Body of pancreas (tissue), 4 donors: Measurements from ENCODE around the gene HLA-B. TPM values are rescaled to one million over a fixed set of nuclear protein-coding genes. Genes with fewer than 3 reads are reported as not detected.
A peak's percentile ranks its signal among the peaks of the same experiment; 100 is the strongest.

Experiments
- ATAC-seq: fragments of 150-250 bp; one replicate; pipeline ENCODE4 v1.9.1; 2016
- DNase-seq, 4 donors: peaks; one replicate each; pipeline ENCODE4 v3.0.0-alpha.2; 2019
- H3K27ac ChIP-seq, 4 donors: fragments of 200-600 bp; sonication (generic); 1 replicate in 3 of 4; 2 replicates in 1 of 4; pipeline versions ENCODE4 v1.5.1 to v1.6.1; 2016 to 2019; ENCODE audit warnings: mild to moderate bottlenecking in 1 of 4, mixed read lengths in 1 of 4, moderate library complexity in 1 of 4
- H3K27me3 ChIP-seq, 2 donors: fragments of 200-600 bp; sonication (generic); one replicate each; pipeline ENCODE4 v1.6.0; 2016; ENCODE audit warnings: mild to moderate bottlenecking in 1 of 2
- H3K36me3 ChIP-seq, 2 donors: fragments of 200-600 bp; sonication (generic); replicated peaks in 1 of 2; 2 replicates each; pipeline ENCODE4 v1.5.1; 2016; ENCODE audit warnings: low read depth in 2 of 2; ENCODE audit not compliant: insufficient read depth in 1 of 2
- H3K4me1 ChIP-seq: fragments of 200-600 bp; sonication (generic); one replicate; pipeline ENCODE4 v1.6.0; 2016
- H3K4me3 ChIP-seq, 2 donors: fragments of 200-600 bp; sonication (generic); 1 replicate in 1 of 2; 2 replicates in 1 of 2; pipeline ENCODE4 v1.5.1; 2016 to 2019
- H3K9me3 ChIP-seq, 3 donors: fragments of 200-600 bp; sonication (generic); 1 replicate in 2 of 3; 2 replicates in 1 of 3; pipeline ENCODE4 v1.5.1; 2016
- POLR2A ChIP-seq, 3 donors: fragments of 450-650 bp; IDR thresholded peaks; one replicate each; pipeline ENCODE4 v1.6.1; 2016; ENCODE audit warnings: antibody characterized with exemption in 3 of 3, mild to moderate bottlenecking in 2 of 3
- WGBS, 2 donors: methylation state at CpG; one replicate each; pipeline ENCODE4 v1.1.5; 2017; 5-methylcytosine and 5-hydroxymethylcytosine counted together
- intact Hi-C: fragments of 100-400 bp; cut with DNase I; formaldehyde crosslinking; loops from one replicate; pipeline ENCODE4 v1.15.1; 2023
- total RNA-seq, 2 donors: library from RNA; depleted of rRNA; stranded (reverse); fragments of >200 nt; gene quantifications; one replicate each; pipeline ENCODE4 v1.1.0, GENCODE V29; 2016
- TF ChIP-seq, protein P1 (sequence below), 7 experiments: fragments of 450-650 bp in 4 of 7; fragments of 200-600 bp in 3 of 7; sonication (generic) in 3 of 7; IDR thresholded peaks; one replicate each; pipeline ENCODE4 v1.5.1; 2016 to 2019; ENCODE audit warnings: antibody characterized with exemption in 7 of 7

Gene HLA-B
- total RNA-seq, 2 donors from 2014 or later = 316 to 342 TPM

DNA sequence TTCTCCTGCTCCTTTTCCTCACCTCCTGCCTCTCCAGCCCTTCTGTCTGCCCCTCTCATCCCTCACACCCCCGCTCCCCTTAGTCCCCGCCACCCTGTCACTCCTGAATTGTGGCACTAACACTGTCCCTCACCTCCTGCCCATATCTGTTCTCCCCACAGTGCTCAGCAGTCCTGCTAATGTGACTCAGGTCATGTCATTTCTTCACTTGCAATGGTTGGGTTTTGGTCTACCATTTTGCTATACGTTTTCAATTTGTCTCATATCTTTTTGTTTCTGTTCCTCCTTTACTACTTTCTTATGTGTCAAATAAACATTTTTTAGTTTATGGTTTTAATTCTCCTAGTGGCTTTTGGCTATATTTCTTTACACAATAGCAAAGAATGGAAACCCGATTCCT lies 1.3 kb upstream of the HLA-B start:
- H3K36me3 ChIP-seq = no peaks in the 10 kb centered on the region
- WGBS, 2 donors = 38 to 75% methylated on average over 4 of the region's 4 CpGs
- no peak overlapping the region for H3K4me3 ChIP-seq
- ATAC-seq = no peak
- DNase-seq = no peak
- H3K9me3 ChIP-seq = no peaks in the 10 kb centered on the region
- H3K27ac ChIP-seq = no peak overlapping the region
- no peaks in the 10 kb centered on the region for H3K27me3 ChIP-seq
- TF ChIP-seq, protein P1, sequence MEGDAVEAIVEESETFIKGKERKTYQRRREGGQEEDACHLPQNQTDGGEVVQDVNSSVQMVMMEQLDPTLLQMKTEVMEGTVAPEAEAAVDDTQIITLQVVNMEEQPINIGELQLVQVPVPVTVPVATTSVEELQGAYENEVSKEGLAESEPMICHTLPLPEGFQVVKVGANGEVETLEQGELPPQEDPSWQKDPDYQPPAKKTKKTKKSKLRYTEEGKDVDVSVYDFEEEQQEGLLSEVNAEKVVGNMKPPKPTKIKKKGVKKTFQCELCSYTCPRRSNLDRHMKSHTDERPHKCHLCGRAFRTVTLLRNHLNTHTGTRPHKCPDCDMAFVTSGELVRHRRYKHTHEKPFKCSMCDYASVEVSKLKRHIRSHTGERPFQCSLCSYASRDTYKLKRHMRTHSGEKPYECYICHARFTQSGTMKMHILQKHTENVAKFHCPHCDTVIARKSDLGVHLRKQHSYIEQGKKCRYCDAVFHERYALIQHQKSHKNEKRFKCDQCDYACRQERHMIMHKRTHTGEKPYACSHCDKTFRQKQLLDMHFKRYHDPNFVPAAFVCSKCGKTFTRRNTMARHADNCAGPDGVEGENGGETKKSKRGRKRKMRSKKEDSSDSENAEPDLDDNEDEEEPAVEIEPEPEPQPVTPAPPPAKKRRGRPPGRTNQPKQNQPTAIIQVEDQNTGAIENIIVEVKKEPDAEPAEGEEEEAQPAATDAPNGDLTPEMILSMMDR (IDR thresholded peaks at IDR 0.05) = no peak
- TF ChIP-seq POLR2A (IDR thresholded peaks at IDR 0.05) = no peak
- intact Hi-C loops = no loop called here
- peaks cover 10% of the 10 kb centered on the region for H3K4me1 ChIP-seq

DNA sequence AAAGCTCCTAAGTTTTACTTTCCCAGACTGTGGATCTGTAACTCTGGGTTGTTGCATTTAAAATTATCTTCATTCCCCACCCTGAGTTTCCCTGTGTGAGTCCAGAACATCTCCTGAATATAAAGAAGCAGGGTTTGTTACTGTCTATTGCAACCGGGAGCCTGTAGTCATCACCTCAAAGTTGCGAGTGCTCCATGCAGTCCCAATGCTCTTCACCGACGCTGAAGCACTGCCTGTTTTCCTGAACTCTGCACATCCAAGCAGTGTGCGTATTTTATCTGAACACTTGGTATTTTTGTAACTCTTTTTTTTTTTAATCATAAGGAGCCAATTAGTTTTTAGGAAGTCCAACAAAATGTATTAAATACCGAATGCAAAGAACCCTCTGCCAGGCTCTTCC lies 907 bp upstream of the HLA-B start:
- Histone ChIP-seq H3K4me1 (peaks cover 10% of the 10 kb centered on the region), H3K4me3 (no peak overlapping the region), H3K27ac (peak overlapping the region in 1 of 4 donors; percentile 92), H3K27me3 (no peaks in the 10 kb centered on the region), H3K9me3 (no peaks in the 10 kb centered on the region), H3K36me3 (no peaks in the 10 kb centered on the region)
- whole genome bisulfite sequencing, 2 donors = 24 to 30% methylated on average over 6 of the region's 6 CpGs
- ATAC-seq = no peak
- intact Hi-C loops = no loop called here
- no peak for TF ChIP-seq POLR2A (IDR thresholded peaks at IDR 0.05)
- TF ChIP-seq, protein P1 (IDR thresholded peaks at IDR 0.05) = no peak
- DNase-seq = no peak

DNA sequence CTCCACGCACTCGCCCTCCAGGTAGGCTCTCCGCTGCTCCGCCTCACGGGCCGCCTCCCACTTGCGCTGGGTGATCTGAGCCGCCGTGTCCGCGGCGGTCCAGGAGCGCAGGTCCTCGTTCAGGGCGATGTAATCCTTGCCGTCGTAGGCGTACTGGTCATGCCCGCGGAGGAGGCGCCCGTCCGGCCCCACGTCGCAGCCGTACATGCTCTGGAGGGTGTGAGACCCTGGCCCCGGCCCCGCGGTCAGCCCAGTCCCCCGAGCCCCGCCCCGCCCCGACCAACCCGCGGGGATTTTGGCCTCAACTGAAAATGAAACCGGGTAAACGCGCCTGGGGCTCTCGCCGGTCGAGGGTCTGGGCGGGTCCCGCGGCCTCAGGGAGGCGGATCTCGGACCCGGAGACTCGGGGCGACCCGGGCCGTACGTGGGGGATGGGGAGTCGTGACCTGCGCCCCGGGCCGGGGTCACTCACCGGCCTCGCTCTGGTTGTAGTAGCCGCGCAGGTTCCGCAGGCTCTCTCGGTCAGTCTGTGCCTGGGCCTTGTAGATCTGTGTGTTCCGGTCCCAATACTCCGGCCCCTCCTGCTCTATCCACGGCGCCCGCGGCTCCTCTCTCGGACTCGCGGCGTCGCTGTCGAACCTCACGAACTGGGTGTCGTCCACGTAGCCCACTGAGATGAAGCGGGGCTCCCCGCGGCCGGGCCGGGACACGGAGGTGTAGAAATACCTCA lies 598 bp downstream of the HLA-B start:
- intact Hi-C loops = no loop called here
- WGBS, 2 donors = 0 to 1% methylated on average over 1 to 16 of the region's 83 CpGs
- ATAC-seq = peak; percentile 57

DNA sequence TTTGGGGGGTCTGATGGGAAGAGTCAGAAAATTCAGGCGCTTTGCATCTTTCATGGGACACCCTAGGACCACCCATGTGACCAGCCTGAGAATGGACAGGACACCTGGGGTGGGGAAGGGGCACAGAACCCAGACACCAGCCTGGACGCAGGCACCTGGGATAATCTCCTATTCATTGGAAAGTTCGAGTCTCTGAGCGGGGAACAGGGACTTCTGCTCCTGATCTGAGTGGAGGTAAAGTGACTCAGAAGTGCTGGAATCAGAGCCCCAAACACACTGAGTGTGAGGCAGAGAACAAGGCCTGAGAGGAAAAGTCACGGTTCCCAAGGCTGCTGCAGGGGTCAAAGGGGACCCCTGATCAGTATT lies 1.4 kb downstream of the HLA-B start:
- H3K4me1 ChIP-seq = peaks cover 10% of the 10 kb centered on the region

More for the DNA sequence above, 598 bp downstream of the HLA-B start:
- H3K36me3 ChIP-seq = no peaks in the 10 kb centered on the region
- H3K9me3 ChIP-seq = no peaks in the 10 kb centered on the region
- peak; percentile 46 to 61 (median 54) for DNase-seq
- peak overlapping the region; percentile 54 to 92 (median 79) for H3K27ac ChIP-seq
- peak overlapping the region in 1 of 2 donors; percentile 67 for H3K4me3 ChIP-seq
- no peaks in the 10 kb centered on the region for H3K27me3 ChIP-seq
- TF ChIP-seq, protein P1 (IDR thresholded peaks at IDR 0.05) = no peak
- TF ChIP-seq POLR2A (IDR thresholded peaks at IDR 0.05) = peak in 1 of 3 donors; percentile 19
- peaks cover 10% of the 10 kb centered on the region for H3K4me1 ChIP-seq

More for the DNA sequence above, 1.4 kb downstream of the HLA-B start:
- 67 to 79% methylated on average over 5 of the region's 5 CpGs for WGBS, 2 donors
- H3K27ac ChIP-seq = no peak overlapping the region
- H3K4me3 ChIP-seq = peak overlapping the region in 1 of 2 donors; percentile 2
- ATAC-seq = no peak
- TF ChIP-seq, protein P1 (IDR thresholded peaks at IDR 0.05) = no peak
- TF ChIP-seq POLR2A (IDR thresholded peaks at IDR 0.05) = no peak
- no peaks in the 10 kb centered on the region for H3K9me3 ChIP-seq
- intact Hi-C loops = no loop called here
- H3K36me3 ChIP-seq = no peaks in the 10 kb centered on the region
- no peak for DNase-seq
- no peaks in the 10 kb centered on the region for H3K27me3 ChIP-seq
